ENCODE results near the gene PRR33.

DNA sequence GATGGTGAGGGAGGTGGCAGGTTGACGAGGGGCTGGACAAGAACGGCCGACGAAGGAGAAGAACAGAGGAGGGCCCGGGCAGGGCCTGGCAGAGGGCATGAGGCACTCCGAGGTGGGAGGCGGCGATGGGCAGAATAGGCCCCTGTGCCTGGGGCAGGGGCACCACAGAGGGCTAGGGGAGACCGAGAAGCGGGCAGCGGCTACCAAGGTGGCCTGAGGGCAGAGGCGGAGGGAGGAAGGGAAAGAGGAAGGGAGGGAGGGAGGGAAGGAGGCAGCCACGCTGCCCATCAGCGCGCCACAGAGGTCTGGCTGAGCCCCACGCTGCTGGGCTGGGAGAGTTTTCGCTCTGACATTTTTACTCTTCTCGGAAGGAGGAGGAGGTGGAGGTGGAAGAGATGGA lies 27.5 kb downstream of the PRR33 start:
- TF ChIP-seq CTCF (IDR thresholded peaks at IDR 0.05) (no peak), USF2 (IDR thresholded peaks at IDR 0.05) (no peak), JUN (IDR thresholded peaks at IDR 0.05) (no peak), EP300 (IDR thresholded peaks at IDR 0.05) (no peak), POLR2A (IDR thresholded peaks at IDR 0.05; ENCODE audit: low read length) (no peak), RFX5 (IDR thresholded peaks at IDR 0.05) (no peak), CEBPB (IDR thresholded peaks at IDR 0.05) (no peak), KDM5A (IDR thresholded peaks at IDR 0.05) (no peak)
- TF ChIP-seq, protein P1, sequence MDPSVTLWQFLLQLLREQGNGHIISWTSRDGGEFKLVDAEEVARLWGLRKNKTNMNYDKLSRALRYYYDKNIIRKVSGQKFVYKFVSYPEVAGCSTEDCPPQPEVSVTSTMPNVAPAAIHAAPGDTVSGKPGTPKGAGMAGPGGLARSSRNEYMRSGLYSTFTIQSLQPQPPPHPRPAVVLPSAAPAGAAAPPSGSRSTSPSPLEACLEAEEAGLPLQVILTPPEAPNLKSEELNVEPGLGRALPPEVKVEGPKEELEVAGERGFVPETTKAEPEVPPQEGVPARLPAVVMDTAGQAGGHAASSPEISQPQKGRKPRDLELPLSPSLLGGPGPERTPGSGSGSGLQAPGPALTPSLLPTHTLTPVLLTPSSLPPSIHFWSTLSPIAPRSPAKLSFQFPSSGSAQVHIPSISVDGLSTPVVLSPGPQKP (IDR thresholded peaks at IDR 0.05; ENCODE audit: low read depth, low read length) = no peak

Measured in A549 (cell line).